Activated naive CD4-positive, alpha-beta T cell treated with Interleukin-2 at 50 U/mL for 16 hours (primary cell): ENCODE results near the gene WNT9B.

Experiments used
- DNase-seq: peaks from one replicate; pipeline ENCODE4 v3.0.0-alpha.2; 2020

Gene WNT9B, protein sequence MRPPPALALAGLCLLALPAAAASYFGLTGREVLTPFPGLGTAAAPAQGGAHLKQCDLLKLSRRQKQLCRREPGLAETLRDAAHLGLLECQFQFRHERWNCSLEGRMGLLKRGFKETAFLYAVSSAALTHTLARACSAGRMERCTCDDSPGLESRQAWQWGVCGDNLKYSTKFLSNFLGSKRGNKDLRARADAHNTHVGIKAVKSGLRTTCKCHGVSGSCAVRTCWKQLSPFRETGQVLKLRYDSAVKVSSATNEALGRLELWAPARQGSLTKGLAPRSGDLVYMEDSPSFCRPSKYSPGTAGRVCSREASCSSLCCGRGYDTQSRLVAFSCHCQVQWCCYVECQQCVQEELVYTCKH

DNA sequence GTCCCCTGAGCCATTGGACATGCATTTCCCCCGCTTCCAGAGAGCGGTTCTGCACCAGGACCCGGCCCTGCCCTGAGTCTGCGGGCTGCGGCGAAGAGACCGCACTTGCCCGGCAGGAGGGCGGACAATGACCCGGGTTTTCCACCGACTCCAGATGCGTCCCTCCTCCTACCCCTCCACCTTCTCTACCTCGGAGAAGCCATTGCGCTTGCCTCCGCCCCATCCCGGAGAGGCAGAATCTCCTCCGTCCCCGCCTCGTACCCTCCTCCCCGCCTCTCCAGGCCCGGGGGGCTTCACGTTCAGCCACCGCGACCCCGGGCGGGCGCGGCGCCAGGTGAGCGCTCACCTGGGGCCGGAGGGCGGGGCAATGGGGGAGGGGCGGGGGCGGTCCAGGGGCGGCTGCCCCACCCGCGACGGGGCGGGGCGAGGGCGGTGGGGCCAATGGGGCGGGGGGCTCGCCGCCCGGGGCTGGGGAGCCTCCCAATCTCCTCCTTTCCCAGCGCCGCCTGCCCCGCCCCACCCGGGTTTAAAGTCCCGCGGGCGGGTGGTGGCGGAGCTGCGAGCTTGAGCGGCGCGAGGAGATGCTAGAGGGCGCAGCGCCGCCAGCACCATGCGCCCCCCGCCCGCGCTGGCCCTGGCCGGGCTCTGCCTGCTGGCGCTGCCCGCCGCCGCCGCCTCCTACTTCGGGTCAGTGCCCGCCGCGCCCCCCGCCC is at the start of gene WNT9B:
TSS of gene WNT9B (plus strand) at position 555 of the 713 bp plus-strand sequence. CDS start at position 611, 56 bp downstream.
- no peak for DNase-seq

GRCh38 chr17:46802800-46803199 is 48.6 kb upstream of the WNT9B start:
- no peak for DNase-seq

DNA sequence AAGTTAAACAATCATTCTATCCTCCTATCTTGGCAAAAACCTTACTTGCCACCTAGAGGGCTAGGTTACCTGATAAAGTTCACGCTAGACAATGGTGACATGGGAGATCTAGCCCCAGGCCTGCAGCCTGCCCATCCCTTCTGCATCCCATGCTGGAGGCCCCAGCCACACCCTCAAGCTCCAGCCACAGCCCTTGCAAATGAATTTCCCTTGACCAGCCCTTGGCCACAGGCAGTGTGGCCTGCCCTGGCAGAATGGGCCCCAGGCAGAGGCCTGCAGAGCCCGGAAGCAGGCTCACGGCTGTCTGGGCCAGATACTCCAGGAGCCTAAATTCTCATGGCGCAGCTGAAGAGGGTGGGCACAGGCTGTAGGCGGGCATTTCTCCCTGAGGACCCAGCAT is 47.8 kb upstream of the WNT9B start:
- no peak for DNase-seq

DNA sequence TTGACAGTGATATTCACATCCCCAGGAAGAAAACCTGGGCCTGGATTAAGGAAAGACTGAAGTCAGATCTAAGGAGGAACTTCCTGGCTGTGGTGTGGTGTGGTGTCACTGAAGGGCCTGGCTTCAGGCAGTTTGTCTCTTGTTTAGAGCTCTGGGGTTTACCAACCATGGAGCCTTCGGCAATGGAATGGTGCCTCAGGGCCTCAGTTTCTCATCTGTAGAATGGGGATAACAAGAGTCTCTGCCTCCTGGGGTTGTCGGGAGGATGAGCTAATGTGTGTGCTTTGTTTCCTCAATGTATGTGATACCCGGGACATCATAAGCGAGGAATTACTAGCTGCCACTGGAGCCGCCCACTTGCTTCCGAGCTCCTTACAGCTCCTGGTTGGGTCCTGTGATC is 45.6 kb upstream of the WNT9B start:
- DNase-seq, result no peak

- DNase-seq, result no peak
Observed at GRCh38 chr17:46809110-46809571, 42.2 kb upstream of the WNT9B start.

- no peak for DNase-seq
Observed at GRCh38 chr17:46810837-46811236, 40.5 kb upstream of the WNT9B start.

- no peak for DNase-seq
Observed at GRCh38 chr17:46811978-46812583, 39.3 kb upstream of the WNT9B start.

- DNase-seq, result no peak
Observed at GRCh38 chr17:46812624-46813318, 38.6 kb upstream of the WNT9B start.

GRCh38 chr17:46813920-46814319 is 37.5 kb upstream of the WNT9B start:
- no peak for DNase-seq

DNA sequence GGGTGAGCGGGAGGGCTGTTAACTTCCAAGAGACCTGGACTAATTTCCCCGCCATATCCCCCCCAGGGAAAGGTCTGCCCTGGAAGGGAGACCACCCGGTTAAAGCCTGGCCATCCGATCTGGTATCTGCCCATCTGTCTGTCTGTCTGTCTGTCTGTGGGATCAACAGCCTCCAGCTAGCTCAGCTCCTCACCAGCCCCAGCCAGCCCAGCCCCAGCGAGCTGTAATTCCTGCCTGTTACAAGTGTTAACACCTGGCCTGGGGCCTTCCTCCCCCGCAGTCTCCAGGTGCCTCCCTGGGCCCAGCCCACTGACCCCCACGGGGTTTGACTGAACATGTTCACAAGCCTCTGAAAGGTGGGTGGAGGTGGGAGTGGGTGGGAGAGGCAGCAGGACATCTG is 36.9 kb upstream of the WNT9B start:
- DNase-seq, result no peak

- DNase-seq, result no peak
Observed at GRCh38 chr17:46815474-46816353, 35.7 kb upstream of the WNT9B start.

DNA sequence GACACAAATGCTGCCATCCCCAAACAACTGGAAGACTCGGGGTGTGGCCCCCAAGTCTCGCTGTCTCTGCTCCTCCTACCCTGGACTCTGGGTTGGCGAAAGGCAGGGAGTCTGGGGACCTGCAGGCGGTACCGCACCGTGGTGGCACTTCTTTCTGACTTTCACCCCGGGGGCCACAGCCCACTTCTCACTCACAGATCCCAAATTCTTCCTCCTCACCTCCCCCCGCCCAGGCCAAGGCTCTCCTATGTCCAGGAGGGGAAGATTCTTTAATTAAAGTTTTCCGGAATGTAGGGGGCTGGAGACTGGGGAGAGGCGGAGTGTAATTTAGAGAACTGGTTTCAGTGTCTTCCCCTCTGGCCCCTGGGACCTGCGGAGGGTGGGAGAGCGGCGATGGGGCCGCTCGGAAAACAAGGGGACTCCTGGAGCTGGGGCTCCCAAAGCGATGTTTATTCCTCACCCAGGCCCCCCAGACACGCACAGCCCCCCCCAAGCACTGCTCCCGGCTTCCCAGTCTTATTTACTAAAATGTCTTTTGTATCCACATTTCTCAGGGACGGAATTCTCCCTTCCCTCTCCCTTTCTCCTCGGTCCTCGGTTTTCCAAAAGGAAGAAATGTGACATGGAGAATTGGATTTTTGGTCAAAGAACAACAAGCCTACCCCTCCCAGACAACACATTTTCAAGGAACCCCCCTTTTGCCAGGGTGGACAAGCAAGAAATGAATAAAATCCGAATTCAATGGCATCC is 34.1 kb upstream of the WNT9B start:
- DNase-seq, result no peak

DNA sequence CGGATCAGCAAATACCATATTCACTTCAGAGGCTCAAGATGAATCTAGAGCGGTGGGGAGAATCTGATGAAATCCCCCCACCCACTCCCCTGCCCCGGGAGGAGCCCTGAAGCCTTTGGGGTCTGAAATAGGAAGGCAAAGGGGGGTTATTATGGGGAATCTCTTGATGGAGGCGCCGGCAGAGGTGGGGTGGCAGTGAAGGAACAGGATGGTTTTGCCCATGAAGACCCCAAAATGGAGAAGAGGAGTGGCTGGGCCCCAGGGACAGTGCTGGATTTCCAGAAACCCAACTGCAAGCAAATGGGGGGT is 33.5 kb upstream of the WNT9B start:
- DNase-seq, result no peak

DNA sequence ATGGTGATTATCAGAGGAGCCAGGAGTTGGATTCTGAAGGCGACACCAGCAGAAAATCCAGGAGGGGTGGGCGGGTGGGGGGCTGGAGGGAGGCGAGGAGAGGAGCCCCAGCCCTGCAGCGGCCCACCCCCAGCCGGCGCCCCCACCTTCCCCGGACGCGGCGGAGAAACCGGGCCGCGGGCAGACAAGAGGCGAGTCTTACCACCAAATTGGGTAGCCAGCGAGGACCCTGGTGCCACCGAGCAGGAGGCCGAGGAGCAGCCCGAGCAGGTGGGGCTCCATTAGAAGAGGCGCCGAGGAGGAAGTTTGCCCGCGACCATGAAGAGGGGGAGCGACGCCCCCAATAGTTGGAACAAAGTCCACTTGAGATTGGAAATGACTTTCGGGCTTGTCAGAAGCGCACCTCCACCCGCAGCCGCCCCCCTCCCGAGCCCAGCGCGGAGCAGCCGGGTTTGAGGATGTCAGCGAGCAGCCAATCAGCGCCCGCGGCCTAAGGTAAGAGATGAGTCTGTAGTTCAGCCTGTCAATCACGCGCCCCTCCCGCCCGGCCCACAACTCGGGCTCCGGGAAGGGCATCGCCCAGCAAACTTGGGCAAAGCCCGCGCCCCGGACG is 33.0 kb upstream of the WNT9B start, which contains the start of gene WNT3:
TSS of gene WNT3 (minus strand) at position 377 of the 613 bp plus-strand sequence. CDS start at position 282, 95 bp downstream.
- peak; percentile 55 for DNase-seq

DNA sequence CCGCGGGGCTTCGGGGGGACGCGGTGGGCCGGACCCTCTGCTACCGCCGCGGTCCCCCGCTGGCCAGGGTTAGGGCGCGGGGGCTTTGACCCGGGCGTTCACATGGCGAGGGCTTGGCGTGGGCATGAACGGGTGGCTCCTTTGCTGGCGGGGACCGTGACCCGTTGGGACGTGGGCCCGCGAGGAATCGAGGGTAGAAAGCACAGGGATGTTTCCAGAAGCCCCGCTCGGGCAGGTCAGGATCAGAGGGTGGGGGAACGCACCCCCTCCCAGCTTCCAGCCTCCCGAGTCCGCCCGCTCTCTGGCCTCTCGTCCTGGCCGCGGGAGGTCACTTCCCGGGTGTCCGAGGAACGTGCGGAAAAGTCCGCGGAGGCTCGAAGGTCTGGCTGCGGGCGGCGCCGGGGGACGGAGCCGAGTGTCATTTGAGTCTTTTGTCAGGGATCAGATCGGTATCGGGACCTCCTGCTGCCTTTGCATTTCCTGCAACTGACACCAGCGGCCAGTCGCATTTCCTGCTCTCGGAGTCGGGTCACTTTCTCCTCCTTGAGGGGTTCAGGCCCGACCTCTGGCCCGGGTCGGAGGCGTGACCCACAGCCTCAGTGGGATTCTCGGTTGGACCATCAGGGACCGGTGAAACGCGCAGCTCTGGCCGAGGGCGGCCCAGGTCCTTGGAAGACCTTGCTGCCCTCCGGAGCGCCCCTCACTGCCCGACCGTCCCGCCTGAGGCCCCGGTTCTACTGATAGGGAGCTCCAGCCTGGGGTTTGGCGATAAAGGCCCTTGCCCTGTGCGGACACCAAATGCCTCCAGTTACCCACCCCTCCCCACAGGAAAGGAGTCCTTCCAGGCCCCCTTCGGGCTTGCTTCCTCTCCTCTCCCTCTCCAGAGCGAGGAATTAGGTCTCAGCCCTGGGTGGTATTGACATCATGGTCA is 32.2 kb upstream of the WNT9B start:
- DNase-seq, result no peak

- no peak for DNase-seq
Observed at GRCh38 chr17:46819906-46820351, 31.5 kb upstream of the WNT9B start.

DNA sequence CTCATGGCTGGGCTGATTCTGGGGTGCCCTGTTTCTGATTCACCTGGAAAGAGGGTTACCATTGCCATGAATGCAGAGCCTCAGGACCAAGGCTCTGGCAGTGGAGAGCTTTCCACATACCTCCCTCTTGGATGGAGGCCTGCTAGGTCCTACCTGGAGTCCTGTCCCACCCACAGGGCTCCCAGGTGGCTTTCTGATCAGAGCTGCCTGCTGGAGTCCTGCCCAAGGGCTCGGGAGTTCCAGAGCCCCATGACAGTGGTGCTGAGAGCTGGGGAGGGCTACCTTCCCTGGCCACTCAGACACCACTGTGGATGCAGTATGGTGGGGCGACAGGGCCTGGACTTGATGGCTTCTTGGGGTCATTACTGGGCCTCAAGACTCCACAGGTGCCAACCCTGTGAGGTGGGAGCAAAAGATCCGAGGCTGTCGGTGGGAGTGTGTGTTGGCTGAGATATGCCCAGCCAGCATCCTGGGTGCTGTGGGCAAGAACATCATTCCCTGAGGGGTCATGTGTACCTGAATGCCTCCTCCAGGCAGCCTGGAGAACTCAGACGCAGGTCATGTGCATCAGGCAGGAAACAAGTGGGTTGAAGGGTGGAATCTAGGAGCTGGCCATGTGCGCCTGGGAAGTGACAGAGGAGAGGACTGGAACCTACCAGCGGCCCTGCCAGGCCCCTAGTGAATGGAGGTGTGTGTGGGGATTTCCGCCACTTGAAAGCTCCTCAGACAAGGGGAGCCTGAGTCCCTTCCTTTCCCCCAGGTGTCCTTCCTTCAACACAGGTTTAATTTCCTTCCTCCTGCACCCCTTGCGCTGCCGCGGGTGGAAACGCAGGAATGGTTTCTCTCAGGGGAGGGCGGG is 30.6 kb upstream of the WNT9B start:
- DNase-seq, result no peak

- no peak for DNase-seq
Observed at GRCh38 chr17:46821482-46822387, 29.6 kb upstream of the WNT9B start.
